GM12873 (cell line): ENCODE results near the gene TUBB6.

Experiments
- CTCF ChIP-seq: IDR thresholded peaks from 2 replicates; pipeline ENCODE4 v1.5.1; 2012; ENCODE audit warnings: low read depth, mild to moderate bottlenecking, moderate library complexity, low read length, control low read depth; ENCODE audit not compliant: insufficient read depth; ENCODE audit errors: missing control alignments

The TUBB6 gene

DNA sequence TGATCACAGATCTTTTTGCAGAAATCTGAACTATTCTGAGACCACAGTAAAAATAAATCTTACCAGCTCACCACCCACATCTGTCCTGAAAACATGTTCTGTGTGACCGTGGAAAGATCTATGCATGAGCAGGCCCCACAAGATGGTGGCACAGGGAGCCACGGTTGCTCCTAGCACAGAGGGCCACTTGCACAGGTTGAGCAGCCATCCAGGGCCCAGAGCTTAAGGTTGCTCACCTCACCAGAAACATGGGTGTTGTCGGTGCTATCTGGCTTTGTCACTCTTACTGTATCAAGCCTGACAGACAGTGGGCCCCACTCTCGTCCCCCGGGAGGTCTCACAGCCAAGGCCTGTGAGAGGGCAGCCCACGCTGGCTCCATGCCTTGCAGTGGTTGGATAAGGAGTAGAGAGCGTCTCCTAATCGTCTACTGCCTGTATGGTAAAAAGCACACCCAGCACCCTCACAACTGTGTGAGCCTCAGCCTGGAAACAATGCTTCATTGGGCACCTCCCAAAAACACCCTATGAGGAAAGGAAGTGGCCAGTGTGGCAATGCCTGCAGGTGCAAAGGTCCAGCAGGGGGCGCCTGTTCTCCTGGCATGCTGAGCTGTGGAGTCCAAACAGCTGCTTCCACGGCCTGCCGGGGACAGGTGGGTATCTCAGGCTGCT is 19.6 kb downstream of the TUBB6 start:
- TF ChIP-seq CTCF: peak; percentile 97

GRCh38 chr18:12328179-12328823 is 20.3 kb downstream of the TUBB6 start:
- TF ChIP-seq CTCF: no peak

DNA sequence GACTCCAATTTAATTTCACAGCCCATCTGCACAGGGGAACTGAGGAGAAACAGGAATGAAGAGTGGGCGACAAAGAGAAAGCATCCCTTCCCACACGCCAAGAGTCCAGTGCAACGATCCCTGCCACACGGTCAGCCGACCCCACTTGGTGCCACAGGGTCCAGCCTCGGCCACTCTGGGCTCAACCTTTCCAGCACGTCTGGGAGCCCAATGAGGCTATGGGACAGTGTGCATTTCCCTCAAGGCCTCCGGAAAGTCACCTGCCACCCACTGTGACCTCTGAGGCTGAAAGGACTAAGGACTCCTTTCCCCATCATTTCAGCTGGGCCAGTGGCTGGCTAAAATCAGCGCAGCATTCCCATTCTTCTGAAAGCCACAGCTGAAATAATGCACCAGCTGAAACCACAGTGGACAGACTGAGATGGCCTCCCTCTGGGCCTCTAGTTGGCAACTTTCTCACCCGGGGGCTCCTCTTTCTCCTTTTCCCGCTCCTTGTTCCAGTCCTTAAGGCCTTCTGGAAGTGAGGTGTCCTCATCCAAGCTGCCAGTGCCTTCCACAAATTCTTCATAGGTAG is 21.2 kb downstream of the TUBB6 start:
- TF ChIP-seq CTCF: no peak

DNA sequence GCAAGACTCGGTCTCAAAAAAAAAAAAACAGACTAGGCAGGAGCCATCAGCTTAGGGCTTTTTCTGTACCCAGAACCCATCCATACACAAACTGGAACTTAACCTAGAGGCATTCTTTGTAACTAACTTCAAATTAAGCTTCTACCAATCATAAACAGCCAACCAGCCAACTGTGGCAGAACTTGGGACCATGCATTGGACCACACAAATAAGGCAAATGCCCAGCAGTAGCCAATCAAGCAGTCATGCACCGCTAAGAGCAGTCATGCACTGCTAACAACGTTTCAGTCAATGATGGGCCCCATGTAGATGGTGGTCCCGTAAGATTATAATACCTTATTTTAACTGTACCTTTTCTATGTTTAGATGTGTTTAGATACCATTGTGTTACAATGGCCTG is 22.7 kb downstream of the TUBB6 start:
- no peak for TF ChIP-seq CTCF

DNA sequence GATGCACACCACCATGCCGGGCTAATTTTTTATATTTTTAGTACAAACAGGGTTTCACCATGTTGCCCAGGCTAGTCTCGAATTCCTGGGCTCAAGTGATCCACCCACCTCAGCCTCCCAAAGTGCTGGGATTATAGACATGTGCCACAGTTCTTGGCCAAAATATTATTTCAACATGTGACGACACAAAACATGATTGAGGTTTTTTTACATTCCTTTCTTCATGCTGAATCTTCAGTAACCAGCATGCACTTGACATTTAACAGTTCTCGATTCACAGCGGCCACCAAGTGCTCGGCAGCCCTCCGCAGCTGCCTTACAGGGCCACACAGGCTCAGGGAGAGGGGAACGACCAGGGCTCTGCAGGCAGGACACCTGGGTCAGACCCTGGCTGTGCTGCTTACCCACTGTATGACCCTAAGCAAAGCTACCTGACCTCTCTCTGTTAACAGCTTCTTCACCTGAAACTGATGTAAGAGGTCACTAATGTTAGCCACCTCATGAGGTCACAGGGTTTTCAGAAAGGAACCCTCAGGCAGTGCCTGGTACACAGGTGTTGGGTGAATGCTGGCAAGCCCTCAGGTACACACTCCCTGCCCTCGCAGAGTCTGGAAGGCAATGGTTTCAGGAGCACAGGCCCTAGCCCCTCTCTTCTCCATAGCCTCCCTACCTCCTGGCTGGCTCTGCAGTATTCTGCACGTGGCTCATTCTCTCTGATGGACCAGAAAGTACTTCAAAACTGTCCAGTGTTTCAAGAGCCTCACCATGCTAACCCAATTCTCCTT is 25.7 kb downstream of the TUBB6 start:
- no peak for TF ChIP-seq CTCF

- no peak for TF ChIP-seq CTCF
Observed at GRCh38 chr18:12334366-12334808, 26.3 kb downstream of the TUBB6 start.

- no peak for TF ChIP-seq CTCF
Observed at GRCh38 chr18:12334863-12335262, 26.8 kb downstream of the TUBB6 start.
